Epithelial cell of prostate (primary cell): ENCODE measurements around the gene HIP1.
"Not testable (repeated sequence)": the region's sequence is repeated elsewhere in the genome, so short reads cannot be mapped to it uniquely, and the experiment has no call there.

Experiments
- DNase-seq: peaks from one replicate; pipeline ENCODE4 v3.0.0-alpha.2; 2011; ENCODE audit warnings: low read depth, low spot score
- H3K27ac ChIP-seq: fragments of 450-650 bp; 2 replicates; pipeline ENCODE4 v1.5.1; 2017; ENCODE audit warnings: mild to moderate bottlenecking

HIP1 gene

DNA sequence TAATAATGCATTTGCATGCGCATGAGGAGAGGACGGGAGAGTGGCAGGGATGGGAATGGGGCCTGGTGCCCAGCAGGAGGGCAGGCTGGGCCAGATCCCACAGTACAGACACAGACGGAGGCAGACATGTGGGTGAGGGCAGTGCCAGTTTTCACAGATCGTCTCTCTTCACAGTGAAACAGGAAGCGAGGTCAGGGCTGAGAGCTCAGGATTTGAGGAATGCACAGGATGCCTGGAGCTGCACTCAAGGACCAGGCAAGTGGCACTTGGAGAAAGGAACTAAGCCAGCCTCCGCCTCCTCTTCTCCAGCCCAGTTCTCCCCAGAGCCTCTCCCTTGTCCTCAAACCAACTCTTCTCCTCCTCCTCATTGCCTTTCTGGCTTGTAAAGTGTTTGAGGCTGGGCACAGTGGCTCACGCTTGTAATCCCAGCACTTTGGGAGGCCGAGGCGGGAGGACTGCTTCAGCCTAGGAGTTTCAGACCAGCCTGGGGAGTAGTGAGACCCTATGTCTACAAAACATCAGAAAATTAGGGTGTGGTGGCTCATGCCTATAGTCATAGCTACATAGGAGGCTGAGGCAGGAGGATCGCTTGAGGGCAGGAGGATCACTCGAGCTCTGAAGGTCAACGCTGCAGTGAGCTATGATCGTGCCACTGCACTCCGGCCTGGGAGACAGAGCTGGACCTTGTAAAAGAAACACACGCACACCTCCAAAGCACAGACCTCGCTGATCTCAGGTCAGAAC is 115.2 kb downstream of the HIP1 start:
- DNase-seq = no peak
- no peak overlapping the region for H3K27ac ChIP-seq

DNA sequence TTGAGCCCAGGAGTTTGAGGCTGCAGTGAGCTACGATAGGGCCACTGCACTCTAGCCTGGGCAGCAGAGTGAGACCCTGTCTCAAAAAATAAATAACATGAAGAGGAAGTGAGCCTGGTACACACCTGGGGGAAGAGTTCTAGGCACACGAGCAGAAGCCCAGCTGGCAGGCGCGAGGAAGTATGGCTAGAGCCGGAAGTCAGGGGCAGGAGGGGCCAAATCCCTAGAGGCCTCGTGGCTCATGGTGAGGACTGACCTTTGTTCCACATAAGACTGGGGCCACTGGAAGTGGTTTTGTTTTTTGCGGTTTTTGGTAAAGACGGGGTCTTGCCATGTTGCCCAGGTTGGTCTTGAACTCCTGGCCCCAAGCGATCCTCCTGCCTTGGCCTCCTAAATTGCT is 117.6 kb downstream of the HIP1 start:
- no peak overlapping the region for H3K27ac ChIP-seq
- DNase-seq = no peak

DNA sequence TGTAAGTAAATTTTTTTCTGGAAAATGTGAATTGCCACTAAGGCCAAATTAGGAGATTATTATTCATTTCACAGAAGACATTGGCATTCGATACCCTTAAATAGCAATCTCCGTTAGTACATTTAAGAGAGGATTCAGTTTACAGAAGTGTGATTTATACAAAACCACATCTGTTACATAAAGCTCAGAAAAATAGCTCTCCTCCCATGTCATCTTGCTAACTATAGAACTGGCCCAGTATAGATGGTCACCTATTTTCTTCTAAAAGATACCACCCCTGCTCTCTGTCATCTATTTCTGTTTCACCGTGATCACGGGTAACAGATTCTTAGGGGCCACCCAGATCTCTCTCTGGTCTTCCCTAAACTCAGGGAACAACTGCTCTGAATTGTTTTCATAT is 119.1 kb downstream of the HIP1 start:
- no peak overlapping the region for H3K27ac ChIP-seq
- no peak for DNase-seq

DNA sequence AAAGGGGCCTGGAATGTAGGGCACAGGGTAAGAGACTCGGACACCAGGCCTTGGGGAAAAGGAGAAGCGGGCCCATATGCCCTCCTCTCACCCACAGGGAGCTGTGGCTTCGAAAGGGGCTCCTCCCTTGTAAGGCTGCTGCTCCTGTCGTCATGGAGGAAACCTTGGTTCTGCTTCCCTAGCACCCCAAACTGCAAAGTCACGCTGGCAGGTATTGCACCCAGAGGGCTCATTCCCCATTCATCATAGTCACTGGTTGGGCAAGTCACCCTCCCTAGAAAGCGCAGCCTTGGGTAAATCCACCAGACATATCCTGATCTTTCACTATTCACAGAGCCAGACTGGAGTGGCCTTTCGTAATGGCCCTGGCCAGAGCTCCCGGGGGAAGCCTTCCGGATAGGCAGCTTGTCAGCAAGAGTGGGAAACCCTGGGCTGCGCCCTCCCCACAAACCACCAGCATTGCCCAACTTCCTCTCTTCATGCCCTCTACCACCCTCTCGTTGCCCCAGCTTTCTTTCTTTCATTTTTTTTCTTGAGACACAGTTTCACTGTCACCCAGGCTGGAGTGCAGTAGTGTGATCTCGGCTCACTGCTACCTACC is 121.0 kb downstream of the HIP1 start:
- no peak overlapping the region for H3K27ac ChIP-seq
- no peak for DNase-seq

DNA sequence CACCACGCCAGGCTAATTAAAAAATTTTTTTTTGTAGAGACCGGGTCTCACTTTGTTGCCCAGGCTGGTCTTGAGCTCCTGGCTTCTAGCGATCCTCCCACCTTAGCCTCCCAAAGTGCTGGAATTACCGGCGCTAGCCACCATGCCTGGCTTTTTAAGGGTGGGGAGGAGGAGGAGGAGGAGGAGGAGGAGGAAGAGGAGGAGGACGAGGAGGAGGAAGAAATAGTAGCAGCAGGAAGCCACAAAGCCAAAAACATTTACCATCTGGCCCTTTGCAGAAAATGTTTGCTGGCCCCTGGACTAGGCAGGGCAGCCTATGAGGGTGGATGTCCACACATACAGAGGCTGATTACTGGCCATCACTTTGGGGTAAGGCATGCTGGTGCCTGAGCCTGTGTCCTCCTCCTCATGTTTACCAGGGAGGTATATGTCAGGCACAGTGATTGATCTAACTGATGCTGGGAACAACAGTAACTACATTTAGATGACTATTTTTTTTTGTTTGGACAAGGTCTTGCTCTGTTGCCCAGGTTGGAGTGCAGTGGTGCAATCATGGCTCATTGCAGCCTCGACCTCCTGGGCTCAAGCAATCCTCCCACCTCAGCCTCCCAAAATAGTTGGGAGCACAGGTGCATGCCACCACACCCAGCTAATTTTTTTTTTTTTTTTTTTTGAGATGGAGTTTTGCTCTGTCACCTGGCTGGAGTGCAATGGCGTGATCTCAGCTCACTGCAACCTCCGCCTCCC is 122.1 kb downstream of the HIP1 start:
- no peak for DNase-seq

DNA sequence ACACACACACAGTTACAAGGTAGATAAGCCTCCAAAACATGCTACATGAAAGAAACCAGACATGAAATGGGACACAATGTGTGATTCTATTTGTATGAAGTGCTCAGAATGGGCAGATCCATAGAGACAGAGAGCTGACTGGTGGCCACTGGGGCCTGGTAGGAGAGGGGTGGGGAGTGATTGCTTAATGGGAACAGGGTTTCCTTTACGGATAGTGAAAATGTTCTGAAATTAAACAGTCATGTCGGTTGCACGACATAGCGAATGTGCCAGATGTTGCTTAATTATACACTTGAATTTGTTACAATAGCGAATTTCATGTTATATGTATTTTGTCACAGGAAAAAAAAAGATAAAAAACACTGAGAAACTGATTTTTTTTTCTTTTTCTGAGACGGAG is 124.3 kb downstream of the HIP1 start:
- no peak for DNase-seq
- H3K27ac ChIP-seq = no peak overlapping the region

More for the DNA sequence above, 122.1 kb downstream of the HIP1 start:
- H3K27ac ChIP-seq = no peak overlapping the region

DNA sequence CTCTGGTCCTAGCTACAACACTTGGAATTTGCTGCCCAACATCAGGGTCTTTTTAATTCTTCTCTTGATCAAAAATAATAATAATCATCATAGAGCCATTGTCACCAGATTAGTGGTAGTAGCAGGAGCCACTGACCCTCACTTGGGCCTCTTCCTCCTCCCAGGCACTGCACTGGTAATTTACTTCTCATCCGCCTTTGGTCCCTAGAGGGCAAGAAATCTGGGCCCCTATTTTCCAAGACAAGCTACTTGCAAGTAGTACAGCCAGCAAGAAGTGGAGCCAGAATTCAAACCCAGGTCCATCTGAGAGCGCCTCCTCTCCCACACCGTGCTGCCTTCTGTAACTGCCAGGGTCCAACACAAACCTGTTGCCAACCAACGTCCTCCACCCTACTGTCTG is 125.4 kb downstream of the HIP1 start:
- H3K27ac ChIP-seq = no peak overlapping the region
- no peak for DNase-seq

DNA sequence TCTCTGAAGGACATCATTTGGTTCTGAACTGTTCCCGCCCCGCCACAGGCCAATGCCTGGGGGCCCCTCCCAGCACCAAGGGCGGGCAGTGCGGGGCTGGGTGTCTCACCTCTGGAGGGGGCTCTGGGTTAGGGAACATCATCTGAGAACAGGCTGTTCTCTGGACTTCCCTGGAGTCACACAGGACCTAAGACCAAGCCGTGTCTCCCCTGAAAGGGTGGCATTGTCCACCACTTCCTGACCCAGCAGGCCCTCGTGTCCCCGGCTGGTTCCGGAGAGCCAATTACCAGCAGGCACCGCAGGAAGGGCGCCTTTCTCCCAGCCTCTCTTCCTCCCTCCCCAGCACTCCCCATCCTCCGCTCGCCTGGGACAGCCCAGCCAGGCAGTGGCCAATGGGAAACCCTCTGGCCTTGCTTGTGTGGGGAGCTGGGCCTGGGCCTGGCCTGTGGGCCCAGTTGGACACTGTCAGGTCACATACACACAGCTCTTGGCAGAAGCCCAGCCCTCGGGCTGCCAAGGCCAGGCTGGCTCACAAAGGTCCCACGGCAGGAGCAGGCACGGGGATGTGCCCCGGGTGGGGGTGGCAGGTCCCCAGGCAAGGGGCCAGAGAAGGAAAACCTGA is 127.1 kb downstream of the HIP1 start:
- no peak overlapping the region for H3K27ac ChIP-seq
- no peak for DNase-seq

DNA sequence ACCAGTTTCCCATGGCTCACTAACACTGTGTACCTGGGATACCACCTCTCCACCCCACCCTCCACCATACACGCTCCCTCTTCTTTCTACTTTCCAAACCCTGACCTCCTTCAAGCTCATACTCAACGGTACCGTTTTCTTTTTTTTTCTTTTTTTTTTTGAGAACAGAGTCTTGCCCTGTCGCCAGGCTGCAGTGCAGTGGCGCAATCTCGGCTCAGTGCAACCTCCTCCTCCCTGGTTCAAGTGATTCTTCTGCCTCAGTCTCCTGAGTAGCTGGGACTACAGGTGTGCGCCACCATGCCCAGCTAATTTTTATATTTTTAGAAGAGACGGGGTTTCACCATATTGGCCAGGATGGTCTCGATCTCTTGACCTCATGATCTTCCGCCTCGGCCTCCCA is 129.3 kb downstream of the HIP1 start:
- not testable (repeated sequence) for H3K27ac ChIP-seq, DNase-seq

DNA sequence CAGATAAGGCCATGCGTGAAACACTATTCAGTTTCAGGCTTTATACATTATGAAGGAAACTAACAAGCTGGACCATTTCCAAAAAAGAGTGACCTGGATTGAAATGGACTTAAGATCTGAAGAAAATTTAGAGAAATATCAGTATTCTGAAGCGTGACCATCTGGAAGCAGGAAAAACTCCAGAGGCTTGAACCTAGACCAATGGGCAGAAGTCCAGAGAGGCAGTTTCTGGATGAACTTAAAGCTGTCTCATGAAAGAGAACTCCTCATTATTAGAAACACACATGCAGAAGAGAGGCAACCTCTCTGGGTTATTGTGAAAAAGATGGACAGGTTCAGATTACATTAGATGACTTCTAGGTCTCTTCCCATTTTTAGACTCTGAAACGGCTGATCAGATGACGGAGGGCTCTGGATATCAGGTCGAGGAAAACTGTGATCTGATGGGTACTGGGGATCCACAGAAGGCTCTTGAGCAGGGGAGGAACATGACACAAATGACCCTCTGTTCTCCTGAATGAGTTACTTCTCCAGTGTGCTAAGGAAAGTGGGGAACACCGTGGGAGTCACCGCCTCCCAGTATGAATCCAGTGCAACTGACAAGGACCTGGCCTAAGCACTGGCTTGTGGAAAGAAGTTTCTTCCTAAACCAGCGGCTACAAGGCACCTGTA is 130.2 kb downstream of the HIP1 start:
- no peak overlapping the region for H3K27ac ChIP-seq
- no peak for DNase-seq

DNA sequence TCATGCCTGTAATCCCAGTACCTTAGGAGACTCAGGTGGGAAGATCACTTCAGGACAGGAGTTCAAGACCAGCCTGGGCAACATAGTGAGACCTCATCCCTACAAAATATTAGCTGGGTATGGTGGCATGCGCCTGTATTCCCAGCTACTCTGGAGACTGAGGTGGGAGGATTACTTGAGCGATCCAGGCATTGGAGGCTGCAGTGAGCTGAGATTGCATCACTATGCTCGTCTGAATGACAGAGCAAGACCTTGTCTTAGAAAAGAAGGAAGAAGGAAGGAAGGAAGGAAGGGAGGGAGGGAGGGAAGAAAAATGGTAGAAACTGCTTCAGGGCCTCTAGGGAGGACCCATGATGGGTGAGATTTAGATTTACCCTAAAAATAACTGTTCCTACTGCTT is 134.3 kb downstream of the HIP1 start:
- no peak for DNase-seq
- no peak overlapping the region for H3K27ac ChIP-seq

DNA sequence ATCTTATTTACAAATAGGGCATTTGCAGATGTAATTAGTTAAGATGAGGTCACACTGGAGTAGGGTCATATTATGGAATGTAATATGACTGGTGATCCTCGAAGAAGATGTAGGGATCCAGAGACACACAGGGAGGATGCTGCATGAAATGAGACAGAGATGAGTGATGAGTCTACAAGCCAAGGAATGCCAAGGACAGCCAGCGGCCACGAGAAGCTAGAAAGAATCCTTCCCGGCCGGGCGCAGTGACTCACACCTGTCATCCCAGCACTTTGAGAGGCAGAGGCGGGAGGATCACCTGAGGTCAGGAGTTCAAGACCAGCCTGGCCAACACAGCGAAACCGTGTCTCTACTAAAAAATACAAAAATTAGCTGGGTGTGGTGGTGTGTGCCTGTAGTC is 135.9 kb downstream of the HIP1 start:
- DNase-seq, H3K27ac ChIP-seq: not testable (repeated sequence)

DNA sequence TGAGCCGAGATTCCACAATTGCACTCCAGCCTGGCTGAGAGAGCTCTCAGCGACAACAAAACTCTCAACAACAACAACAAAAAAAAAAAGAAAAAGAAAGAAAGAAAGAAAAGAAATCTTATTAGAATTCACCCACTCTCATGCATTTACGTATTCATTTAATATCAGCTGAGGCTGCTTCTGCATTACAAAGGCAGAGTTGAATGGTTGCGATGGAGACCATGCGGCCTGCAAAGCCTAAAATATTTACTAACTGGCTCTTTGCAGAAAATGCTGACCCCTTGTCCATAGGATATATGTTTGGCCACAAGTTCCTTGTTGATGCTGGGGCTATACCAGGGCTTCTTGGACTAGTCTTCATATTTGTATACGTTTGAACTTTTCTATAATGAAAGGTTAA is 137.2 kb downstream of the HIP1 start:
- H3K27ac ChIP-seq = no peak overlapping the region
- no peak for DNase-seq

DNA sequence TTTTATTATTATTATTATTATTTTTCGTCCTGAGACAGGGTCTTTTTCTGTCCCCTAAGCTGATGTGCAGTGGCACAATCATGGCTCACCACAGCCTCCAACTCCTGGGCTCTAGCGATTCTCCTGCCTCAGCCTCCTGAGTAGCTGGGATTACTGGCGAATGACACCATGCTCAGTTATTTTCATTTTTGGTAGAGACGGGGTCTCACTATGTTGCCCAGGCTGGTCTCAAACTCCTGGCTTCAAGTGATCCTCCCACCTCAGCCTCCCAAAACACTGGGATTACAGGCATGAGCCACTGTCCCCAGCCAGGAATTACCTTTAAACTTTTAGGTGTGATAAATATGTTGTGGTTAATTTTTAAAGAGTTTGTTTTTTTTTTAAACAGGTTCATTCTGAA is 138.0 kb downstream of the HIP1 start:
- not testable (repeated sequence) for DNase-seq, H3K27ac ChIP-seq

DNA sequence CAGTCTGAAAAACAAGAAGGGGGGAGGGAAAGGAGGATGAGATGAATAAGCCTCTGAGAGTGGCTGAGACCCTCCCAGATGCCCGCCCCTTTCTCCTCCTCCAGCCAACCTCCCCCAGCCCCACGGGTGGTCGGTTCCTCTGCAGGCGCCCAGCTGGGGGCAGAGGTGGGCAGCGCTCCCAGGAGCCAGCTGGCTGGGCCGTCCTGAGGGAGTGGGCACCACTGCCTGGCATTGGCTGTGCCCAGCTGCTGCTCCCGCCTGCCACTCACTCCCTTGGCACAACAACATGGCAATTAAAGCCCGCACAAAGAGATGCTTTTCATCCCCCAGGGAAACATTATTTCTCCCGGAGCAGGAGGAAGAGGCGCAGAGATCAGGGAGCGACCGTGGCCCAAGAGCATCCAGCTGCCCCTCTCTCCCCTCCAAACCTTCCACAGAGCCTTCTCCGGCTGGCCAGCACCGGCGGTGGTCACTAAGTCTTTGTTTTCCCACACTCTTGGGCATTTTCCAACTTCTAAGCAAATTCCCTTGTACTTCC is 139.4 kb downstream of the HIP1 start:
- no peak for DNase-seq
- H3K27ac ChIP-seq = no peak overlapping the region

DNA sequence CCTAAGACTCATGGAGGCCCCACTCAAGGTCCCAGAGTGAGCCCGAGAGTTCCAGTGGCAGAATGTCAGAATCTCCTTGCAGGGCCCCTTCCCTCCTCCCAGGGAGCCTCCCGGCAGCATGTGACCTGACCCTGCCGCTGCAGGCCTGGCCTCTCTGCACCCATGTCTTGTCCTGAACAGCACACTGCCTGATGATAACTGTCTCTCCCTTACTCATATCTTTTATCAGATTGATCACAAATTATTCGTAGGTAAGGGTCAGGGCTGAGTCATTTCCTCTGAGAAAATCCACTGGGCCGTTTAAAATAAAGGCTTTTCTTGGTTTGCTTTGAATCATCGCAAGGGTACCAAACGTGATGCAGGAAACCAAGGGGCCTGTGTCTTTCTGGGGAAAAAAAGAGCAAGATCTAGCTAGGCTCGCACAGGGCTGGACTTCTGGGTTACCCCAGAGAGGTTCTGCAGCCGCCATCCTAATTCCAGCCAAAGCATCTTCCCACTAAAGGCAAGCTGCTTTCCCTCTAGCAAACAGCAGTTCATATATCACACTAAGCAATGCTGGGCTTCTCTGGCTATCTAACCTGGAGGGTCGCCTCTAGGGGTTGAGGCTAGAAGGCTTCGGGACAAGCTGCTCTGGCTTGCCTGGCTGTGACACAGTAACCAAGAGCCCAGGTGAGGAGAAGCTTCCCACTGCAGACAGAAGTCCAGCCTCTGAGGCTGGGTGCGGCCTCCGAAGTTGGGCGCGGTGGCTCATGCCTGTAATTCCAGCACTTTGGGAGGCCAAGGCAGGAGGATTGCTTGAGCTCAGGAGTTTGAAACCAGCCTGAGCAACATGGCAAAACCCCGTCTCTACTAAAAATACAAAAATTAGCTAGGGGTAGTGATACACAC is 141.8 kb downstream of the HIP1 start:
- H3K27ac ChIP-seq = no peak overlapping the region
- DNase-seq = no peak

DNA sequence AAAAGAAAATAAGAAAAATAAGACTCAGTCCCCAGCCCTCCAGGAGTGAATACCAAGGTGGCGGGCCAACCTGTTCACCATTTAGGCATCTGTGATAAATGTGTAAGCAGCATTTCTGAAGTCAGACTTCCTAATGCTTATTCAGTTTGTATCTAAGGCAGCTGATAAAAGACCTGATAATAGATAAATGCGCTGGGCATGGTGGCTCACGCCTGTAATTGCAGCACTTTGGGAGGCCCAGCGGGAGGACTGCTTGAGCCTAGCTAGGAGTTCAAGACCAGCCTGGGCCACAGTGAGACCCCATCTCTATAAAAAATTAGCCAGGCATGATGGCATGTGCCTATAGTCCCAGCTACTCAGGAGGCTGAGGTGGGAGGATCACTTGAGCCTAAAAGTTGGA is 143.0 kb downstream of the HIP1 start:
- DNase-seq = no peak
- H3K27ac ChIP-seq = no peak overlapping the region

DNA sequence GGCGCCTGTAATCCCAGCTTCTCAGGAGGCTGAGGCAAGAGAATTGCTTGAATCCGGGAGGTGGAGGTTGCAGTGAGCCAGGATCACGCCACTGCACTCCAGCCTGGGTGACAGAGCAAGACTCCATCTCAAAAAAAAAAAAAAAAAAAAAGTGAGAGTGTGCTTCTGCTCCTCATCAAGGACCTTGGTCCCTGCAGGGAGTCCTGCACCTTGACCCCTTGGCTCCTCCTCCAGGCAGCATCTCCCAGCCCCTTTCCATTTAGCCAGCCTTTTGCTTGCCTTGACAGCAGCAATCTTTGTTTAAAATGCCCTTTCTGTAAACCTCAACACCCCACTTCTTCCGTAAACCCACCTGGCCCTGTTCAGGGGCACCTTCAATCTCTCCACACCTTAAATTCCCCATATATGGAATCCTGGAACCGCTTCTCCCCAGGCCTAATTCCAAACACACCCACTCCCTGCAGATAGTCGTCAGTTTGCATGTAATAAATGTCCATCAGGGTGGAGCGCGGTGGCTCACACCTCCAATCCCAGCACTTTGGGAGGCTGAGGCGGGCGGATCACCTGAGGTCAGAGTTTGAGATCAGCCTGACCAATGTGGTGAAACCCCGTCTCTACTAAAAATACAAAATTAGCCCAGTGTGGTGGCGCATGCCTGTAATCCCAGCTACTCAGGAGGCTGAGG is 145.1 kb downstream of the HIP1 start:
- not testable (repeated sequence) for DNase-seq, H3K27ac ChIP-seq
